Left ventricle myocardium superior (tissue), 1 donor: ENCODE results near the gene SLC25A27. TPM values are rescaled to one million over a fixed set of nuclear protein-coding genes. Genes with fewer than 3 reads are reported as not detected.
"Not testable (repeated sequence)": the region's sequence is repeated elsewhere in the genome, so short reads cannot be mapped to it uniquely, and the experiment has no call there.

Experiments
- ATAC-seq: fragments of 200-7000 bp; cut with Tn5 transposase; one replicate; pipeline ENCODE4 v1.9.1; 2020; ENCODE audit warnings: mild to moderate bottlenecking, moderate library complexity
- DNase-seq: peaks from one replicate; pipeline ENCODE4 v3.0.0-alpha.2; 2020
- intact Hi-C: fragments of 100-400 bp; cut with micrococcal nuclease; formaldehyde crosslinking; loops from one replicate; pipeline ENCODE4 v1.11.0; 2022
- total RNA-seq: library from RNA; stranded (reverse); fragmentation: NEBNext Ultra II Directional; extraction: Animal tissue kit (Norgen Biotek cat#: 25700); gene quantifications from one replicate; pipeline ENCODE4 v1.2.1, GENCODE V29; 2021
- donor health status: DM: no; HTN: yes; CAD: no; lungs with severe emphysema.

SLC25A27 gene
- total RNA-seq, 1 donor from 2014 or later: 15.3 TPM

DNA sequence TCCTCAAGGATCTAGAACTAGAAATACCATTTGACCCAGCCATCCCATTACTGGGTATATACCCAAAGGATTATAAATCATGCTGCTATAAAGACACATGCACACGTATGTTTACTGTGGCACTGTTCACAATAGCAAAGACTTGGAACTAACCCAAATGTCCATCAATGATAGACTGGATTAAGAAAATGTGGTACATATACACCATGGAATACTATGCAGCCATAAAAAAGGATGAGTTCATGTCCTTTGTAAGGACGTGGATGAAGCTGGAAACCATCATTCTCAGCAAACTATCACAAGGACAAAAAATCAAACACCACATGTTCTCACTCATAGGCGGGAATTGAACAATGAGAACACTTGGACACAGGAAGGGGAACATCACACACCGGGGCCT, 4.7 kb upstream of the SLC25A27 start:
- DNase-seq, ATAC-seq, intact Hi-C loops: not testable (repeated sequence)

DNA sequence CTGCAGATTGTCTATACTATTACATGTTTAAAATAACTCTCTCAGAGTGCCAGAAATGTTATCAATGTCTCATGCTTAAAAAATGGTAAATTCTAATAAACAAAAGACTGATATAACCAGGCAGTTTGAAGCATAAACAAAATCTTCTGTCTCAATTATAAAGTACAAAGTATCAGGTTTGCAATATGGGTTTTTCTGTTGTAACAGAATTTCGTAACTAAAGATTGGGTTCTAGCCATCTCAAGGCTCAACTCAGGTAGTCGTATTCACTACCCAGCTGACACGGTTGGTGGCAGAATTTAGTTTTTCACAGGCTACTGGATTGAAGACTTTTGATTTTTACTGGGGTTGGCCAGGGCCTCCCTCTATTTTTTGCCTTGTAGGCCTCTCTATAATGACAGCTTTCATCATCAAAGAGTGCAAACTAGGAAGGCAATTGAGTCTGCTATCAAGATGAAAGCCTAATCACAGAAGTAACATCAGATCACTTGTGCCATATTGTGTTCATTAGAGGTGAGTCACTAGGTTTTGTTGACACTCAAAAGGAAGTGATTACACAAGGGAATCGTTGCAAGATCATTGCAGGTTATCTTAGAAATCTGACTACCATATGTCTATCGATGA, 3.8 kb upstream of the SLC25A27 start:
- ATAC-seq (no peak), DNase-seq (no peak)
- intact Hi-C loops: no loop called here

DNA sequence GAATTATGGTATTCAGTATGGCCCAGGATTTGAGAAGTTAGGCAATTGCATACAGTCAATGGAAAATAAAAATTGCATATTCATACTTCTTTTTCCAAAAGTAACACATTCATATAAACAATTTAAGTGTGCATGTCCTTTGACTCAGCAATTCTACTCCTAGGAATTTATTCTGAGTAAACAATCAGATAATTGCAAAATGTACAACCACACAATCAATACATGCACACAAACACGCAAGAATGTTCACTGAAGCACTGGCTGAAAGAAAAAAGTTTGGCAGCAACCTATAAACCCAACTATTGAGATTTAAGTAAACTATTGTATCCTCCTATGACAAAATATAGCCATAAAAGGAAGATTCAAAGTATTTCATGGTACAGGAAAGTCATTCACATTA, 1.8 kb upstream of the SLC25A27 start:
- DNase-seq (no peak), ATAC-seq (no peak)
- intact Hi-C loops: no loop called here

DNA sequence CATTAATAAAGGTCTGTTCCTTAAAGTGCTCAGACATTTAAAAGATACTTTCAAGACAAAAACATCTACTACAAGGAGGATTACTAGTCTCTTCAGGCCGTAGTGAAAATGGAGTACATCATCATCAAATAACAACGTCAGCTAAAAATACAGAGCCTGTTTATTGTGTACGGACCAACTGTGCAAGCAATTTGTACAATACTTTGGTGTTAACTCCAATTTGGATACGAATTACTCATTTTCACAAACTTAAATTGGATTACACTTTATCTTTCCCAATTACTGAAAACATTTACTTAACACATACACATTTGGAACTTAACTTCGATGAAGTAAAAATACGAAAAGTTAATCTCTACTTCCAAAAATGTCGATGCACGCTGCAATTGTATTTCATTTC, 959 bp upstream of the SLC25A27 start:
- intact Hi-C loops: no loop called here
- no peak for ATAC-seq

DNA sequence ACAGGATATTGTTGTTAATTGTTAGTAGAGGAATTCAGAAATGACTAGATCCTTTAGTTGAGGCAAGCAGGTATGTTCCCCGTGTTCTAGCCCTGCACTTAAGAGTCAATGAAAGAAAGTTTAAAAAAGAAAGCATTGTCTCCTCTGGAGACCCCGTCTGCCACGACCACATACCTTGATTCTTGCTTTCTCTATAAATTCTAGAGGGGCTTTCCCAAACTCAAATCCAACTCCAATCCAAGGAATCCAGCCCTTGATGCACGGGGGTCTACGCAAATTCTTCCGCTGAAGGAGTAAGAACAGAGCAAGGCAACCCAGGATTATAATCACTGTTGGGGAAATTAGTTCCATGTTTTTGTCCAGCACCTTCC, 558 bp upstream of the SLC25A27 start:
- intact Hi-C loops: no loop called here
- ATAC-seq (no peak), DNase-seq (no peak)

More for the DNA sequence above, 959 bp upstream of the SLC25A27 start:
- no peak for DNase-seq

DNA sequence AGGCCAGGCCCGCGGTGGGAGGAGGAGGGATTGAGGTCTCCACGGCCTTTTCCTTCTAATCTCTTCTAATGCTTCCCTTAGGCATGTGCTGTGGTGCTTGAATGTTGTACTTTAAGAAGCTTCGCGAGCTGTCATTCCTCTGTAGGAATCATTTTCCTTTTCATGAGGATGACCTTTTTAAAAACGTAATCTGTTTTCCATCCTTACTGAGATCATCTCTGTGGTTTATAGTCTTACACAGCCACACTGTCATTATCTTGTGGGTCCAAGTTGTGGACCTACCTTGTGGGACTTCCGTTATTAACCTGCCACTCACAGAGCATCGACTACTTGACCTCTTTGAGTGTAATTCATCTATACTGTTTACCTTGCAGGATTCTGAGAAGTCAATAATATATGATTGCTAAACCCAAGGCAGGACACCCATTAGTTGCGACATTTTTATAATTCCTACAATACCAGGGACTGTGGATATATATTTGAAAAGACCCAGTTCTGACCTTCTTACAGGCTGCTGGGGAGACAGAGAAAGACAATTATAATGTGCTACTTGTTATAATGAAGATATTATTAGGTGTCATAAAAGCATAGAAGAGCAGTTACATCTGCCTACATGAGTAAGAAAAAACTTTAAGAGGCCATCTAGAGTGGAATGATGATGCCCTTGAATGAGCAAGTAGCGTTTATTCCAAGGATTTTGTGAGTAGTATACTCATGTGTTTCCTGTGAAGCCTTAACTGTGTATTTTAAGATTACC, 842 bp downstream of the SLC25A27 start:
- intact Hi-C loops: no loop called here

DNA sequence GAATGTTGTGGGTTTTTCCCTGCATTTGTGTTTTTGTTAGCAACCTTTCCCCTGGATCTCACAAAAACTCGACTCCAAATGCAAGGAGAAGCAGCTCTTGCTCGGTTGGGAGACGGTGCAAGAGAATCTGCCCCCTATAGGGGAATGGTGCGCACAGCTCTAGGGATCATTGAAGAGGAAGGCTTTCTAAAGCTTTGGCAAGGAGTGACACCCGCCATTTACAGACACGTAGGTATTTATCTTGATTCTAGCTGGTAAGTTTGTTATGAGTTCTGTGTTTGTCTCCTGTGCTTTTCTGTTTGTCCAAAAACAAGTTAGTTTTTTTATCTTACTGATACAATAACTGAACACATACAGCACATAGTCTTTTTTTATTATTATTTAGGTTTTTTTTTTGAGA, 3.0 kb downstream of the SLC25A27 start:
- intact Hi-C loops: no loop called here
- DNase-seq (no peak), ATAC-seq (no peak)

More for the DNA sequence above, 842 bp downstream of the SLC25A27 start:
- DNase-seq: no peak
- no peak for ATAC-seq

DNA sequence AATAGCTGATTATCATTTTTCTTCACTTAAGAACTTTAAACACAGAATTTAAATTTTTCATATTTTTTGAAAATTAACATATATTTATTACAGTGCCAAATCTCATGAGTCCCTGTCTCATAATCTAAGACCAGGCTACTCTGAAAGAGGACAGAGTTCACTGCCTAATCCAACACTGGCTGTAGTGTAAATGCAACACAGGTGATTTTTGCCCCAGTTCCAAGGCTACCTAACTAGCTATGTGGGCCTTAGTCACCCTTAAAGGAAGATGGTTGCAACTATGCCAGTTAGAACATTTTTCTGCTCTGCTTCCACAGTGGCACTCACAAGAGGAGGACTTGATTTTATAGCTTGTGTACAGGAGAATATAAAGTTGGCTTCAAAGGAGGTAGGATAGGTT, 4.9 kb downstream of the SLC25A27 start:
- no peak for DNase-seq
- ATAC-seq: no peak
- intact Hi-C loops: no loop called here

DNA sequence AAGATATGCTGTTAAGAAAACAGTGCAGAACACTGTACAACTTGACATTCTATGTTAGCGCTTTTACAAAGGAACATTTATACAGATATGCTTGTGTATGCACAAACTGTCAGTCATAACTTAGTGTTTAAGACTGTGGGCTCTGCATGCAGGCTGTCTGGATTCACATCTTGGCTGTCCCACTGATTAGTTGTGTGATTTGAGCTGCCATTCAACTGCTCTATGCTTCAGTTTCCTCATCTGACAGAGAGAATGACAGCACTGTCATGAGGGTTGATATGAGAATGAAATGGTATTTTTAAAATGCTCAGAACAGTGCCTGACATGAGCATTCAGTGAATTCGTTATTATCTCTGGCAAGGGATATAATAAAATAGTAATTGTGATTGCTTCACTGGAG, 8.7 kb downstream of the SLC25A27 start:
- DNase-seq: no peak
- ATAC-seq: no peak
- intact Hi-C loops: no loop called here

DNA sequence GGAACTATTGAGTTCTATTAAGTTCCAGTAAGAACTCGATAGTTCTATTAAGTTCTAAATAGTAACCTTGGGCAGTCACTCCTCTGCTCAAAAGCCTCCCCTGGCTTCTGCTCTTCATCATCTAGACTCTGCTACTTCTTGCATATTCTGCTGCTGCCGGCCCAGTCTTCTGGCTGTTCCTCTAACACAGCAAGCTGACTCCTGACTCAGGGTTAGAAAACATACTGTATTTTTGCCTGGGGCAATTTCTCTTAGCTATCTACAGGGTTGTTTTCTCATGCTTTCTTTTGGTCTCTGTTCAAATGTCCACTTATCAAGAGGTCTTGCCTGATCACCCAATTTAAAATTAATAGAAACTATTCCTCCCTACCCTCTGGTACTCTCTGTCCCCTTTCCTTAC, 14.6 kb downstream of the SLC25A27 start:
- ATAC-seq (no peak), DNase-seq (no peak)
- intact Hi-C loops: no loop called here

DNA sequence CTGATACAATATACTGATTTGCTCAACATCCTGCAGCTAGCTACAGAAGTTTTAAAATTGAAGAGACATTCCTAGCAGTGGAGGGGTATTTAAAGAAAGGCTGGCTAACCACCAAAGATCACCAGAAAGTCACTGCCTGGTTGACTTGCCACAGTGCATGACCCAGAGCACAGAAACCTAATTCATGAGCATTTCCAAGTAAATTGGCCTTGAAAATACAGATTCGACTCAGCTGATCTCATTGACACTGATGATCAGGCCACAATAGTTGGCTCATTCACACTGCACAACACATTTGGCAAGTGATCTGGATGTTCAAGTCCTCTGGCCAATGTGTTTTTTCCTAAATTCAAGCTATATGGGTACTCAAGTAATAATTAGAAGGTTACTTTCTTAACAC, 21.6 kb downstream of the SLC25A27 start:
- DNase-seq (no peak), ATAC-seq (no peak)
- intact Hi-C loops: no loop called here

DNA sequence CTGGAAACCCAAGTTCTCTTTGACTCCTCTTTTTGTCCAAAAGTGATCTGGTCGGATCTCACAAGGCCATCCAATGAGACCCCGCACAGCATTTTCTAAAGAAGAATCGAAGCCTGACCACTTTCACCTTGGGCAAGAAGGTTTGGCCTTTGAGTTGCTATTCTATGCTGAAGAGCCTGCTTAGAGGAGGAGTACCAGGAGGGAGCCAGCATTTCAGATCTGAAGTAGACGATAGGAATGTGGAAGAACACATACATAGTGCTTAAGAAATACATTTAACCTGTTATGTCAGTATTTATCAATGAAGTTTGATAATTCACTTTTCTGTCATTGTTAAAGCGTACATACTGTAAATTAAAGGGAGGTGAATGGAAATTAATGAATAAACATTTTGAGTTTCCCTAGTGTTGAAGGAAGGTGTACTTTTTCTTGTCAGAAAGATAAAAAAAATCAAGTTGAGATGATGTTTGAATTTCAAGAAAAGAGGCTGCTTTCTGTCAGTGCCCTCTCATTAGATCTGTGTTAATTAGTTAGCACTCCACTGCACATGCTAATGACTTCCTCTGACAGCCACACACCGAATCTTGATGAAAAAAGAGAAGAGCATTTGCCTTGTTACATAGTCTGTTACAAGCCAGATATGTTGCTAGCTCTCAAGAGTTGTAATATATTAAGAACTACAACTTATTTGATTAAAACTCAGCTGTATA, 24.0 kb downstream of the SLC25A27 start:
- no peak for ATAC-seq
- intact Hi-C loops: no loop called here
- no peak for DNase-seq

DNA sequence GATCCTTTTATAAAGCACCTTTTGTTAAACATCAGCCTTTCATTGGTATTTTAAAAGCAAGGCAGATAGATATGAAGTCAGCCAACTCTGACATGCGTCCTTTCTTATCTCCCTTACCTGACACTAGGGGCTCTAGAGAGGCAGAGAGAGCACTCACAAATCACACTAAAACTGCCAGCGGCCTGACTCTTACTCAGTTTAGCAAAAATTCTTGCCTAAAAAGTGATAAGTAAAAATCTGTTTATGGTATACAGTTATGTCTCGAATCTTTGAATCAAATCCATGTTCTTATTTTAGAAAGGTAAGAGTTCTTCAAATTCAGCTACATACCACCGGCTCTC, 24.5 kb downstream of the SLC25A27 start:
- no peak for DNase-seq
- intact Hi-C loops: no loop called here
- ATAC-seq: no peak

DNA sequence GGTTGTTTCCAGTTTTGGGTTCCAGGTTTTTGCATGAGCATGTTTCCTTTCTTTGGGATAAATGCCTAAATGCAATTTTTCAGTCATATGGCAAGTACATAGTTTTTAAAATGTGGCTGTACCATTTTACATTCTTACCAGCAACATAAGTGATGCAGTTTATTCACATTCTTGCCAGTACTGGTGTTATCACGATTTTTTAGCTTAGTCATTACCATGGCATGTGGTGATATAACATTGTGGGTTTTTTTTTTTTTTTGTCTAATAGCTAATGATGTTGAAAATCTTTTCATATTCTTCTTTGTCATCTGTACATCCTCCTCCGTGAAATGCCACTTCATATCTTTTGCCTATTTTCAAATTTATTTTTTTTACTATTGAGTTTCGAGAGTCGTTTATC, 32.0 kb downstream of the SLC25A27 start:
- DNase-seq: no peak
- intact Hi-C loops: no loop called here
- no peak for ATAC-seq

DNA sequence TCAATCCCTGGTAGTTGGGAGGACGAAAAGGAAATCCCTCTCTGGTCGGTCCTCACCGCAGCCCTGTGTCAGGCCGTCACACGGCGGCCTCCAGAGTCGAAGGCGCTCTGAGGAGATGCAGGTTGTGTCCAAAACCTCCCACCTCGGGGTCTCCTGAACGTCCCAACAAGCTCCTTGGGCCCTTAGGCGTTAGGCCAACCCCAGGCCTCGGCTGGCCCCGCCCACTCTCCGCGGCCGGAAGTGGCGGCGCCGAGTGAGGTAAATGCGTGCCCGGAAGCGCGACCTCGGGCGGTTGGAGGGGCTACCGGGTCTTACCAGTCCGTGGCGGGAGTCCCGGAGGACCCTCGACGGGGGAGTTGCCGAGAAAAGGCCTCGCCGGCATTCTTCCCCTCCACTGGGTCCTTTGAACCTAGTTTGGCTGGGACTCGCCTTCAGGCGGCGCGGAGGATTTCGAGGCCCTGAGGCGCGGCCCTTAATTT, 34.9 kb downstream of the SLC25A27 start, which contains the start of gene TDRD6:
TSS of gene TDRD6 (plus strand) at position 267 of the 479 bp plus-strand sequence. CDS start 244 bp downstream, outside the sequence.
- ATAC-seq (no peak), DNase-seq (peak; percentile 21)
- intact Hi-C loops: no loop called here

DNA sequence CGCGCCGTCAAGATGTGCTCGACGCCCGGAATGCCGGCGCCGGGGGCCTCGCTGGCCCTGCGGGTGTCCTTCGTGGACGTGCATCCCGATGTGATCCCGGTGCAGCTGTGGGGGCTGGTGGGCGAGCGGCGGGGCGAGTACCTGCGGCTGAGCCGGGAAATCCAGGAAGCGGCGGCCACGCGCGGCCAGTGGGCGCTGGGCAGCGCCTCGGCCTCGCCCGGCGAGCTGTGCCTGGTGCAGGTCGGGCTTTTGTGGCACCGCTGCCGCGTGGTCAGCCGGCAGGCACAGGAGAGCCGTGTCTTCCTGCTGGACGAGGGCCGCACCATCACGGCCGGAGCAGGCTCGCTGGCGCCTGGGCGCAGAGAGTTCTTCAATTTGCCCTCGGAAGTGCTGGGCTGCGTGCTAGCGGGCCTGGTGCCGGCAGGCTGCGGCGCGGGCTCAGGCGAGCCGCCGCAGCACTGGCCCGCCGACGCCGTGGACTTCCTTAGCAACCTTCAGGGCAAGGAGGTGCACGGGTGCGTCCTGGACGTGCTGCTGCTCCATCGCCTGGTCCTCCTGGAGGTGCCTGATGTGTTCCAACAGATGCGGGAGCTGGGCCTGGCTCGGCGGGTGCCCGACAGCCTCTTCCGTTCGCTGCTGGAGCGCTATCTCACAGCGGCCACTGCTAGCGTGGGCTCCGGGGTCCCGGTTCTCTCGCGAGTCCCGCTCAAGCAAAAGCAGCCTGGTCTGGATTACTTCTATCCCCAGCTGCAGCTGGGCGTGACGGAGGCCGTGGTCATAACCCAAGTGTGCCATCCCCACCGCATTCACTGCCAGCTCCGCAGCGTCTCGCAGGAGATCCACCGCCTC, 35.6 kb downstream of the SLC25A27 start:
- no peak for ATAC-seq
- peak; percentile 25 for DNase-seq
- intact Hi-C loops: no loop called here

DNA sequence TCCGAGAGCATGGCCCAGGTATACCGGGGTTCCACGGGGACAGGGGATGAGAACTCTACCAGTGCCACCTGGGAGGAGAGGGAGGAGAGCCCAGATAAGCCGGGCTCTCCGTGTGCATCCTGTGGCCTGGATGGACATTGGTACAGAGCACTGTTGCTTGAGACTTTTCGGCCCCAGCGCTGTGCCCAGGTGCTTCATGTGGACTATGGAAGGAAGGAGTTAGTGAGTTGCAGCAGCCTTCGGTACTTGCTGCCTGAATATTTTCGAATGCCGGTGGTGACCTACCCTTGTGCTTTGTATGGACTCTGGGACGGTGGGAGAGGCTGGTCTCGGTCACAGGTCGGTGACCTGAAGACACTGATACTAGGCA, 36.2 kb downstream of the SLC25A27 start:
- no peak for DNase-seq
- intact Hi-C loops: no loop called here
- ATAC-seq: no peak

DNA sequence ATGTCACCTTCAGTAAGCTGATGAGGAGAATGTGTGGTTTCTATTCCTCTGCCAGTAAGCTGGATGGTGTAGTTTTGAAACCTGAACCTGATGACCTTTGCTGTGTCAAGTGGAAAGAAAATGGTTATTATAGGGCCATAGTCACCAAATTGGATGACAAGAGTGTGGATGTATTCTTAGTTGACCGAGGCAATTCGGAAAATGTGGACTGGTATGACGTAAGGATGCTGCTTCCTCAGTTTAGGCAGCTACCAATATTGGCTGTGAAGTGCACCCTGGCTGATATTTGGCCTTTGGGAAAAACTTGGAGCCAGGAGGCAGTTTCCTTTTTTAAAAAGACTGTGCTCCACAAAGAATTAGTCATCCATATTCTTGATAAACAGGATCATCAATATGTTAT, 36.9 kb downstream of the SLC25A27 start:
- DNase-seq (no peak), ATAC-seq (no peak)
- intact Hi-C loops: no loop called here

DNA sequence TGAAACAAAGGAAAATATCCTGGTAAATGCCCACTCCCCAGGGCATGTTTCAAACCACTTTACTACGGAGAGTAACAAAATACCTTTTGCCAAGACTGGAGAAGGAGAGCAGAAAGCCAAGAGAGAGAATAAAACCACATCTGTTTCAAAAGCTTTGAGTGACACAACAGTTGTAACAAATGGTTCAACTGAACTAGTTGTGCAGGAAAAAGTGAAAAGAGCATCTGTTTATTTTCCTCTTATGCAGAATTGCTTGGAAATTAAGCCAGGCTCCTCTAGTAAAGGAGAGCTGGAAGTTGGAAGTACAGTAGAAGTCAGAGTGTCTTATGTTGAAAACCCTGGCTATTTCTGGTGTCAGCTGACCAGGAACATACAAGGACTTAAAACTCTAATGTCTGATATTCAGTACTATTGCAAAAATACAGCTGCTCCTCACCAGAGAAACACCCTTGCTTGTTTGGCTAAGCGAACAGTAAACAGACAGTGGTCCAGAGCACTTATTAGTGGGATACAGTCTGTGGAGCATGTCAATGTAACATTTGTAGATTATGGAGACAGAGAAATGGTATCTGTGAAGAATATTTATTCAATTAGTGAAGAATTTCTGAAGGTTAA, 37.5 kb downstream of the SLC25A27 start:
- DNase-seq (no peak), ATAC-seq (no peak)
- intact Hi-C loops: no loop called here
